ENCODE measurements around the gene ATP6V1F.

DNA sequence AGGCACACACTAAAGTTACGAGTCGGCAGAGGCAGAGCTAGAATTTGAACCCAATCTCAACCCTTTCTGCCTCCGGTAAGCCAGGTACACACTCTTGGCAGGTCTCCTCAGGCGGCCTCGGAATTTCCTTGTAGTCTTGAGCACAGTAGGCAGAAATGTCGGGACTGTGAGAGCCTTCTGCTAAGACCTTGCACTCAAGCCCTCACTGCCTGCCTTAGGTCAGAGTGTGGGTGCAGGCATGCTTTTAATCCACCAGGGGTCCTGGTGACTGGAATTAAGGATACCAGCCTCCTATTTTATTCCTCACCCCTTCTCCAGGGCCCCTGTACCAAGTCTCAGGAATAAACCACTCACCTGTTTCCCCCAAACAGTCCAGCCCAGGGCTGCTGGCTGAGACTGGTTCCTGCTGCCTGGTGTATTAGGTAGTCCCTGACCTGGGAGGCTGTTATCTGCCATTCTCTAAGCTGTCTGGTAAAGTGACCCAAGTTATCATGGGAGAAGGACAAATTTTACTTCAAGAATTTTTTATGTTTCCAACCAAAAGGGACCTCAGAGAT, 855 bp downstream of the ATP6V1F start:
- TF ChIP-seq, protein P1, sequence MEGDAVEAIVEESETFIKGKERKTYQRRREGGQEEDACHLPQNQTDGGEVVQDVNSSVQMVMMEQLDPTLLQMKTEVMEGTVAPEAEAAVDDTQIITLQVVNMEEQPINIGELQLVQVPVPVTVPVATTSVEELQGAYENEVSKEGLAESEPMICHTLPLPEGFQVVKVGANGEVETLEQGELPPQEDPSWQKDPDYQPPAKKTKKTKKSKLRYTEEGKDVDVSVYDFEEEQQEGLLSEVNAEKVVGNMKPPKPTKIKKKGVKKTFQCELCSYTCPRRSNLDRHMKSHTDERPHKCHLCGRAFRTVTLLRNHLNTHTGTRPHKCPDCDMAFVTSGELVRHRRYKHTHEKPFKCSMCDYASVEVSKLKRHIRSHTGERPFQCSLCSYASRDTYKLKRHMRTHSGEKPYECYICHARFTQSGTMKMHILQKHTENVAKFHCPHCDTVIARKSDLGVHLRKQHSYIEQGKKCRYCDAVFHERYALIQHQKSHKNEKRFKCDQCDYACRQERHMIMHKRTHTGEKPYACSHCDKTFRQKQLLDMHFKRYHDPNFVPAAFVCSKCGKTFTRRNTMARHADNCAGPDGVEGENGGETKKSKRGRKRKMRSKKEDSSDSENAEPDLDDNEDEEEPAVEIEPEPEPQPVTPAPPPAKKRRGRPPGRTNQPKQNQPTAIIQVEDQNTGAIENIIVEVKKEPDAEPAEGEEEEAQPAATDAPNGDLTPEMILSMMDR (conservative IDR thresholded peaks at IDR 0.05), result peak; percentile 68
- no peak for TF ChIP-seq EZH2 (IDR thresholded peaks at IDR 0.05; ENCODE audit: low read depth)

Measured in PC-9 (cell line).